8988T (cell line): ENCODE data around the gene SLC12A7.
"Not testable (repeated sequence)": the region's sequence is repeated elsewhere in the genome, so short reads cannot be mapped to it uniquely, and the experiment has no call there.

ENCODE experiments used
- DNase-seq: peaks from one replicate; pipeline ENCODE4 v3.0.0; 2011

The SLC12A7 gene

DNA sequence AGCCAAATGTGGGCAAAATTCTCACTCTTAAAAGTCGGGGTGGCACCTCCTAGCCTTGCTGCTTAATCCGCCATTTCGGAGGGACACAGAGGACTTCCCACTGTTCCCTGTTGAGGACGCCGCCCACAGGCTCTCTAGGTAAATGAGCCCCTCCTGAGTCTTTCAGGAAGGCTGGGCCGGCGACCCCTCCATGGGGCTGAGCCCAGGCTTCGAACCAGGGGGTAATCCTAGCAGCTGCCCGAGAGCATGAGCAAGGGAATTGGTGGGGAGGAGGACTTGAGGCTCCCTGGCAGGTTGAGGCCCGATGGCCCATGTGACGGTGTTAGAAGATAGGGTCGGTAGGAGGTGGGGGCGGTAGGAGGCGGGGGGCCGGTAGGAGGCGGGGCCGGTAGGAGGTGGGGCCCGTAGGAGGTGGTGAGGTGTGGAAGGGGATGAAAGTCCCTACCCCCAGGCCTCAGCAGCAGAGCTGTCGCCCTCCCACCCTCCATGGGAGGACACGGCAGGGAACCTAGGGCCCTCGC is 17.1 kb downstream of the SLC12A7 start:
- no peak for DNase-seq

DNA sequence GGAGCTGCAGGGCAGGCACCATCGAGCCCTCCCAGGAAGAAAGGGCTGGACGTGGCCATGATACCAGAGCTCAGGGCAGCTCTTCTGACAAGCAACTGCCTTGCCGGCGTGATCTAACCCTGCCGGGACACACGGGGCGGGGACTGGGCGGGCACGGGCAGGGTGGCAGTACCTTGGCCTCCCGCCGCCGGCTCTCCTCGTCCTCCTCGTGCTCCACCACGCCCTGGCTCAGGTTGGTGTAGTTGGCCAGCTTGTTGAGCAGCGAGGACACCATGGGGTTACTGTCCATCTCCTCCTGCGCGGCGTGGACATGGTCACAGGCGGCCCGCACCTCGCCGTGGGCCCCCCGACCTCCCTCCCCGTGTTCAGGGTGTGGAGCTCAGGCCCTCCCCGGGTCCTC is 18.5 kb downstream of the SLC12A7 start:
- DNase-seq: no peak

DNA sequence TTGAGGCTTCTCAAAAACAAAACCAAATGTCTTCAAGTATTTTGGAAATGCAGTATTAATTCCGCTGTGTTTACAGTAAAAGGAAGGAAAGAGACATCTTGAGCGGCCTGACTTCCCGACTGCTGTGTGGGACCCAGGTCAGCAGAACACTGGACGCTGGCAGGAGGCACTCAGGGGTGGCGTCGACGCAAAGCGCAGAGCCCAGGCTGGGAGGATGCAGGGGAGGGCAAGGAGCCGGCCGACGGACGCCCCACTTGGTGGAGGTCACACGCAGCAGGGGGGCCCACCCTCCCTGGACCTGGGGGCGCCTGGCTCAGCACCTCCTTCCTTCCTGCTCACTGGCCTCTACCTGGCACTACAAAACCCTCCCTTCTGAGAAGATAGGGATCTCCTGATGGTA is 19.7 kb downstream of the SLC12A7 start:
- no peak for DNase-seq

DNA sequence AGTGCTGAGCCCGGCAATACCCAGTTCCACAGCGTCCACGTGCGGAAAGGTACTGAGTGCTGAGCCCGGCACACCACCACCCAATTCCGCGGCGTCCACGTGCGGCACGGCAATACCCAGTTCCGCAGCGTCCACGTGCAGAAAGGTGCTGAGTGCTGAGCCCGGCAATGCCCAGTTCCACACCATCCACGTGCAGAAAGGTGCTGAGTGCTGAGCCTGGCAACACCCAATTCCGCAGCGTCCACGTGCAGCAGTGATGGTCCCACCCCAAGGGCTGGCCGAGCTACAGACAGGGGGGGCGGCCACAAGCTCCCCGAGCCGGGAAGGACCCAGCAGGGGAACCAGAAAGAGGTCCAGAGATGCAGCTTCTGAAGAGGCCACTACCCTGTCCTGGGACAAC is 20.2 kb downstream of the SLC12A7 start:
- no peak for DNase-seq

DNA sequence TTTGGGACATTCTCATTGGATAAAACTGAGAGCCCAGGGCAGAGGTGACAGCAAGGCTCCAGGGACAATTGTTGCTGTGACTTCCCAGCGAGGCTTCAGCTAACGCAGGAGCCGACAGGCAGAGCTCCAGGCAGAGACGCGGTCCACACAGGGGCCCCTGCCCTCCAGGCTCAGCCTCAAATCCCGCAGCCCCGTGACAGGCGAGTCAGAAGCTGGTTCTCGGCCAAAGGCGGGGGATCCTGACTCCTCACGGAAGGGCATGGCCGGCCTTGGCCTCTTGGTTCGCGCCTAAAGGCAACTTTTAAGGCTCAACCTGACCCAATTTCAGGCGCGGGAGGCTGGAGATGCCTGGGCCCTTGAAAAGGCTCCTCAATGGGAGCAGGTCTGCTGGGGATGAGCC is 21.3 kb downstream of the SLC12A7 start:
- DNase-seq: no peak

DNA sequence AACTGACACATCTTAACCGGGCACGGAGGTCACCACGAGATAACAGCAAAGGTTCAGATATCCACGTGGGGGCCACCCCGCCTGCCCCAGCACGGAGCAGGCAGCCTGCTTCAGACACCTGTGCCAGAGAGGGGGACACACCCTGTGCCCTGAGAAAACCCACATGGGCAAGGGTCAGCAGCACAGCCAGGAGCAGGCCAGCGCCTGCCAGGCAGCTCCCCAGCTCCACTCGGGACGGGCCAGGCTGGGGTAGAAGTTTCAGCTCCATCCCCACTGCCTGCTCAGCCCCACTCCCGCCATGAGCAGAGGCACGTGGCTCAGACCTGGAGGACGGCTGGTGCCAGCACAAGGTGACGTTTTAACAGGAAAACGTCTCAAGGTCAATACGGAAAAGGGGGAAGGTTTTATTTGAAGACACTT is 22.2 kb downstream of the SLC12A7 start:
- DNase-seq: no peak

DNA sequence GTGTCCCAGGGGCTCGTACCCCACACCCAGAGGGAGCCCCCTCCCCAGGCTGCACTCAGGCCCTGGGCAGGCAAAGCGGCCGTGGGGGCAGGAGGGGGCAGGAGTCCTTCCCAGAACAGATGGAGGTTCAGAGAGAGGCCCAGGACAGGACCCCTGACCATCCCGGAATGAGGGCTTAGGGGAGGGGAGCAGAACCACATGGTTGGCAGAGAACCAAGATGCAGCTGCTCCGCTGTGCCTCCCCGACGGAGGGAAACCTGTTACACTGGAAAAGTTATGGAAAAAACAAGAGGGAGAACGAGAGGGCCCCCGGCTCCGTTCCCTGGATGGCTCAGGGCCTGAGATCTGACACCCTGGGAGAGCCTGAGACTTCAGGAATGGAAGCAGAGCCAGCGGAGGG is 22.7 kb downstream of the SLC12A7 start:
- DNase-seq: no peak

DNA sequence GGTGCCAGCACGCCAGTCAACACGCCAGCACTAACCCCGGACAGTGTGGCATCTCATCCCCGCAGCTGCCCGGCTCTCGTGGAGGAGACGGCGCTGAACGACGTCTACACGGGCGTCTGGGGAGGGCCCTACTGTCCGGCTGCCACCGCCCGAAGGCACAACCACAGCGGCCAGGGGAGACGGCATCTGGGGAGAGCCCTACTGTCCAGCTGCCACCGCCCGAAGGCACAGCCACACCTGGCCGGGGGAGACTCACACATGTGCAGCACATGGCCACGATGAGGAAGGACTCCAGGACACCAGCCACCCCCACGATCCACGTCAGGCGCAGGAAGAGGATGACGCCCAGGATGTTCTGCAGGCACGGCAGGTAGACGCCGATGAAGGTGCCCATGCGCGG is 23.1 kb downstream of the SLC12A7 start:
- DNase-seq: no peak

DNA sequence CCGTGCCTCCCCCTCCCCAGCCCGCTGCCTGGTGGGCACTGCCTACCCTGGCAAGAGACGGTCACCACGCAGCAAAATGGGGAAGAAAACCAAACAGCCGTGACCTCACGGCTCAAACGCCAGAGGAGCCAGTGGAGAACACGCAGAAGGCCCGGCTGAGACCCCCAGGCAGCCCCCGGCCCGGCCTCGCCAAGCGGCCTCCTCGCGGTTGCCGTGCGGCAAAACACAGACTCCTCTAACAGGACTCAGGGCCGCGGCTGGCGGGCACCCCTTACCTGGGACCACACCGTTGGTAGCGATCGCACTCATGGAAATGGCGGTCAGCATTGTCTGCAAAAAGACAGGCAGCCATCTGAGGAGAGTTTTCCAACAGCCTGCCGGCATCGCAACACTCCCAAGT is 23.8 kb downstream of the SLC12A7 start:
- DNase-seq: no peak

DNA sequence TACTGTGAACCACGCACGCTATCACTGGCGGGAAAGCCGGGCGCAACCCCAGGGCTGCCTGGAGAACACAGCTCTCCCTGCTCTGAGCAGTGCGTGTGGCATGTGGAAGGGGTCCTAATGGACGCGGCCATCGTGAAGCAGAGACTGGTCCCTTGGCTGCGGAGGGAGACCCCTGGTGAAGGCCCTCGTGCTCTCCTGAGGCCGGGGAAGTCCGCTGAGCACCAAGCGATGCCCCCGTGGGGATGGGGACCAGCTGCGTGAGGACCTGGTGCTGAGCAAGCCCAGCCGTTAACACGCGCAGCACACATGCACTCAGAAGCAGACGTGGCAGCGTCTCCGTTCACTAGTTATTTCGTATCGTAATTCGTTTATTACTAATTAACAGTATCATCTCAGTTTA is 24.4 kb downstream of the SLC12A7 start:
- DNase-seq: no peak

DNA sequence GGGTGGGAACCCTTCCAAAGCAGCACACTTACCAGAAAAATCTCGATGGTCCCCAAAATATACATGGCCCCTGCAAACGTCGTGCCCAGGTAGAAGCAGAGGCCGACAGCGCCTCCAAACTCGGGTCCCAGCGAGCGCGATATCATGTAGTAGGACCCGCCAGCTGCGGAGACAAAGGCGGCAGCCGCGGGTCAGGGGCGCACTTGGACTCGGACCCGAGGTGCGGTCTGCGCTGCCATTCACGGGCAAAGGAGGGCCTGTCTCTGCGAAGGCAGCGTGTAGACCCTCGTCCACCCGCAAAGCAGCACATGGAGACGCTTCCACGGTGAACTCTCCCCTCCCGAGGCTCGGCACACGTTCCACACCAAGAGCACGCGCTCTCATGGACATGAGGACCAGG is 25.0 kb downstream of the SLC12A7 start:
- no peak for DNase-seq

DNA sequence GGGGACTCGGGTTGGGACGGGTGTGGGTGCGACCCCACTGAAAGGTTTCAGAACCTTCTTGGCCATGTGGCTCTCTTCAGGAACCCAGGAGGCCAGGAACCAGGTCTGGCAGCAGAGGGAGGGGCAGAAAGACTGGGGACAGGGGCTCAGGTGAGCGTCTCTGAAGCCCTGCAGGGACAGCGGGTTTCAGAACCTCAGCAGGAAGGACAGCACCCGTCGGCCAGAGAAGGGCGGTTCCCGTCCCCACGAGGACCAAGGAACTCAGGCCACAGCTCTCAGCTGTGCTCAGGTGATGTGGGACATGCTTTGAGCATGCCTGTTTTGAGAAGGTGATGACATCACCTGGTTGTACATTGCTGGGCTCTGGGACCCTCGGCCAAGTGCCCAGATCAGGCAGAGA is 25.7 kb downstream of the SLC12A7 start:
- no peak for DNase-seq

DNA sequence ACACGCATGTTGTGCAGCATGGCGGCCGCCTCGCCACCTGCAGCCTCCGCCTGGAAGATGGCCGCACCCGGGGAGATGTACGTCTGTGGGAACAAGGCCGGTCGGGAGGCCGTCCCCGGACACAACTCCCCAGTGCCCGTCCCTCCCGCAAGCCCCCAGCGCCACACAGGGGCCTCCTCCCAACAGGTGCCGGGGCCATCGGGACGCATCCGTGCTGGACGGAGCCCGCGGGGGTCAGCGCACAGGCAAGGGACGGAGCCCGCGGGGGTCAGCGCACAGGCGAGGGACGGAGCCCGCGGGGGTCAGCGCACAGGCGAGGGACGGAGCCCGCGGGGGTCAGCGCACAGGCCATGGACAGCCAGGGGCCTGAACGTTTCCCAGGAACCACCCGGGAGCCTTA is 26.5 kb downstream of the SLC12A7 start:
- no peak for DNase-seq

DNA sequence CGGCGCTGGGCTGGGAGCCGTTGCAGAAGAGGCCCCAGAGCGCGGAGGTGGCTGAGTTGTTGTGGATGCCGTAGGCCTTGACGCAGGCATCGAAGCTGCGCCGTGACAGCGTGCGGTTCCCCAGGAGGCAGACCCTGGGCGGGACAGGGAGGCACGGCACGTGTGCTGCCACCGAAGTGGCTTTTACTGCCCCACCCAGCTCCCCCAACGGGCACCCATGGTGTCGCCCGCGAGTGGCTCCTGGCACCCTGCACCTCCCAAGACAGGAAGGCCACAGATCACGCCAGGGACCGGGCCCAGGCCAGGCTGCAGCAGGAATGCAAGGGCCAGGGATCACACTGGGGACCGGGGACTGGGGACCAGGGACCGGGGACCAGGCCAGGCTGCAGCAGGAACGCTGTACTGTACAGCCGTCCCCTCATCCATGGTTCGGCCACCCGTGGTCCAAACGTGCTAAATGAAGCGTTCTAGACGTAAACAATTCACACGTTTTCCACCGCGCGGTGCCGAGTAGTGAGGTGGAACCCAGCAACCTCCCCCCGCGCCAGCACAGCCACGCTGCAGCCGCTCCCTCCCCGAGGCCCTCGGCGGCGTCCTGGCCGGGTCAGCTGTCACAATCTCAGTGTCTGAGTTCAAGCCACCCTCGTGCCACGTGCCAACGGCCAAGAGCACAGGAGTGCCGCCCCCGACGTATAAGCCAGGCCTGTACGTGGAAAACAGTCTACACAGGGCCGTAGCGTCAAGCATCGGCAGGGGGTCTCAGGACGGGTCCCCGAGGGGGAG is 27.8 kb downstream of the SLC12A7 start:
- no peak for DNase-seq

DNA sequence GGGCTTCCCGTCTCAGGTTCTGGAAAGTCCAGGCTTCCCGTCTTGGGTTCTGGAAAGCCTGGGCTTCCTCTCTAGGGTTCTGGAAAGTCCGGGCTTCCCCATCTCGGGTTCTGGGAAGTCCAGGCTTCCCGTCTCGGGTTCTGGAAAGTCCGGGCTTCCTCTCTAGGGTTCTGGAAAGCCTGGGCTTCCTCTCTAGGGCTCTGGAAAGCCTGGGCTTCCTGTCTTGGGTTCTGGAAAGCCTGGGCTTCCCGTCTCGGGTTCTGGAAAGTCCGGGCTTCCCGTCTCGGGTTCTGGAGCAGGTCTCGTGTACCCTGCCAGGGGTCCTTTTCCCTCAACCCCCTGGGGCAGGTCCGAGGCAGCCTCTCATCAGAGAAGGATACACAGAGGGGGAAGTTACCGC is 28.8 kb downstream of the SLC12A7 start:
- DNase-seq: not testable (repeated sequence)

DNA sequence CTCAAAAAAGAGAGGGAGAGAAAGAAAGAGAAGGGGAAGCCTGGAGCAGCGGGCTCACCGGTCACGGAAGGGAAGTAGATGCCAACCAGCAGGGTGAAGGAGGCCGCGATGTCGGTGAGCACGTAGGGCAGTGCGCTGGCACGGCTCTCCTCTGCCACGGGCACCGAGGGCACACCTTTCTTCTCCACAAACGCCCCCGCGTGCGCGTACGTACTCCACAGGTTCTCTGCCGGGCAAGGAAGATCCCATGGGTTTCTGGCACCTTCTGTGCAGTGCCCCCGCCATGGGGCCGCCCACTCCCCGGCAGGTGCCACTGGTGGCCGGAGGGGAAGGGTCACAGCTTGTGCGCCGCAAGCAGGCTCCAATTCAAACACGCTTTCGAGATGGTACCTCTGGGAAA is 30.3 kb downstream of the SLC12A7 start:
- no peak for DNase-seq

DNA sequence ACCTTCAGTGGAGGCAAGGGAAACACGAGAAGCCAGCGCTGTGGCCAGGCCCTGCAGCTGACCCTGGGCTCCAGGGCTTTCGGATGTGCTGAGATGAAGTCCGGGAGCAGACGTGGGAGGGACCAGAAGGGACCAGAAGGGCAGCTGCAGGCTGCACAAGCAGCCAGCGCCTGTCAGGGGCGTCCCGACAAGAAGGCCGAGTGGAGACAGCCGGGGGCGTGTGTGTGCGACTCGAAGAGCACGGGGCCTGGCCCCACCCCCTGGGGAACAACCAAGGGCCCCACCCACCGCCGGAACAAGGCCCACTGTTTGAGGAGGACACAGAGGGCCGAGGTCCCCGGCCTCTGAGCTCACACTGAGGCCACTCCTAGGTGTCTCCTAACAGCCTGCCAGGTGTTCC is 31.4 kb downstream of the SLC12A7 start:
- no peak for DNase-seq

DNA sequence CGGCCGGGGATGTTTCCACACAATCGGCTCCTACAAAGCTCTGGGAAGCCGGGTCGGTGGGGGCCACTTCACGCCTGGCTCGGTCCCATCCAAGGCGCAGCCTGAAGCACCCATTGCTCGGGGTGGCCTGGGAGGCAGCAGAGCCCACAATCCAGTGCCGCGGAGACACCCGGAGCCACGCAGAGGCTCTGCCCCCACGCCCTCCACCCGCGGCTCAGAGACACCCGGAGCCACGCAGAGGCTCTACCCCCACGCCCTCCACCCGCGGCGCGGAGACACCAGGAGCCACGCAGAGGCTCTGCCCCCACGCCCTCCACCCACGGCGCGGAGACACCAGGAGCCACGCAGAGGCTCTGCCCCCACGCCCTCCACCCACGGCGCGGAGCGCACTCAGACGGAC is 31.9 kb downstream of the SLC12A7 start:
- no peak for DNase-seq

DNA sequence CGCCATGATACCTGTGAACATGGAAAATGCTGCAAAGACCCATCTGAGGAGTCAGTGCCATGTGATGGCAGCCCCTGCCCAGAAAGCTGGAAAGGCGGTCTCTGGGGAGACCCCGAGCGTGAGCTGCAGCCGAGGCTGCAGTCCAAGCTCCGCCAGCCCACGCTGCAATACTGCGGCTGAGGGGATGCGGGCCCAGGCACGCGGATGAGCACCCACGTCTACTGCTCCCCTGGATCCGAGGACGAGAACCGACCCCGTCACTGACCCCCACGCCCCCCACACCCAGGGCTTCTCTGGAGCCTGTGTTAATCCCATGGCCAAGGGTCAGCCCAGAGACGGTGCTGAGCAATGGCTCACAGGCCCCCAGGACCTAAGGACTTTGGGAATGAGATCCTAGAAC is 32.4 kb downstream of the SLC12A7 start:
- no peak for DNase-seq

DNA sequence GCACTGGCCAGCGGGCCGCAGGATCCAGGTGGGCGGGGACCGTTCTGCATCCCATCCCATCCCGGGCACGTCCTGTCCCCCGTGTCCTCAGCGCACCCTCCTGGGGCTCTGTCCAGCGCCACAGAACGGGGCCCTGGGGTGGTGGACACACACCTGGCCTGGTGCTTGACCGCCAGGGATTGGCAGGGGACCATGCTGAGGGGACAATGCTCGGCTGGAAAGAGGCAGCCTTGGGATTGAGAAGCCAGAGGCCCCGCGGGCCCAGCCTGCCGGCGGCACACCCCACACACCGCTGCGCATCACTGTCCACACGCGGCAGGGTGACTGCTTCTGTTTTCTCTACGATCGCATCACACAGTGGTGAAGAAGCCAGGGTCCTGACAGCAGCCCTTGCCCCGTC is 33.0 kb downstream of the SLC12A7 start:
- DNase-seq: no peak

DNA sequence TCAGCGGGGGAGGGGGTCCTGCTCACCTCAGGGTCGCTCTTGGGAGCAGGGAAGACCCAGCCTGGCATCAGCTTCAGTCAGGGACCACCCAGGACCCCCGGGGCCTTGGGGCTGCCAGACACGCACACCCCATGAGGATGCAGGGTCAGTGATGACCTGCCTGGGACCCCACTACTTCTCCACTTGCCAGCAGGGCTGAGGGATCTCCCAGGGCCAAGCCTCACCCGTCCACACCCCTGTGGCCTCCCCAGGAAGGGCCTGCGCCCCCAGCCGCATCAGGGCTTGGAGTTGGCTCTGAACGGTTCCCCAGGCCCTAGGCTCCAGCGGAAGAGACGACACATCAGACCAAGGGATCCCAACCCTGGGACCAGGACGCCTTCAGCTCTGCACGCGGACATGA is 33.7 kb downstream of the SLC12A7 start:
- no peak for DNase-seq

DNA sequence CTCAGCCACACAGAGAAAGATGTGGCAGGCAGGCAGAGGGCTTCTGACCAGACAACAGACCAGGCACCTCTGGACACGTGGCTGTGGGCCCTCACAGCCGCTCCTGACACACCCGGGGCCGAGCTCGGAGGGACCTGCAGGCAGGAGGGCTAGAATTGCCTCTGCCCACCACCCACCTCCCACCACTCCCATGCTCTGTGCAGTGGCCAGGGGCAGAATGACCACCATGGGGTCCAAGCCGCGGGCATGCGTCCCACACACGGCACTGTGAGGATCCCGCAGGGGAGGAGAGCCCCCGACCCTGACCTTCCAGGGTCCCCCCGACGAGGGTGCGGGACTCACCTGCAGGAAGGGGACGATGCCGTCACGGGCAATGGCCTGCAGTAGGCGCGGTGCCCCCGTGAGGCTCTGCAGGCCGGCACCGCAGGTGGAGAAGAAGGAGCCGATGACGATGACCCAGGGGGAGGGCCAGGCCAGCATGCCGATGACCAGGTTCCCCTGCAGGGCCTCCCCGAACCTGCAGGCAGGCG is 34.3 kb downstream of the SLC12A7 start:
- no peak for DNase-seq

DNA sequence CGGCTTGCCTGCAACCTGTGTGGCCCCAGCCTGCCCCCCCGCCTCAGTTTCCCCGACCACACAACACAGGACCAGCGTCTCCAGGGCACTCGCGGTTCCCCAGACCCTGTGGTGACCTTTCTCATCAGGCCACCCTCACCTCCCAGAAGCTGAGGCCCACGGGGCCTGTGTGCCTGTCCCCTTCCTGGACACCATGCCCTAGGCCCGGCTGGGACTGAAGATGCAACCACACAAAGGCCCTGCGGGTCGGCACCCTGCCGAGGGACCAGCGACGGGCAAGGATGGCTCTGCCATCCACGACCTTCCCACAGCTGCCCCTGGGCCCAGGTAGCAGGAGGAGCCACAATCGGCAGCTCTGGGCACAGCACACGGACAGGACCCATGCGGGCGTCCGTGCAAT is 34.8 kb downstream of the SLC12A7 start:
- DNase-seq: no peak

DNA sequence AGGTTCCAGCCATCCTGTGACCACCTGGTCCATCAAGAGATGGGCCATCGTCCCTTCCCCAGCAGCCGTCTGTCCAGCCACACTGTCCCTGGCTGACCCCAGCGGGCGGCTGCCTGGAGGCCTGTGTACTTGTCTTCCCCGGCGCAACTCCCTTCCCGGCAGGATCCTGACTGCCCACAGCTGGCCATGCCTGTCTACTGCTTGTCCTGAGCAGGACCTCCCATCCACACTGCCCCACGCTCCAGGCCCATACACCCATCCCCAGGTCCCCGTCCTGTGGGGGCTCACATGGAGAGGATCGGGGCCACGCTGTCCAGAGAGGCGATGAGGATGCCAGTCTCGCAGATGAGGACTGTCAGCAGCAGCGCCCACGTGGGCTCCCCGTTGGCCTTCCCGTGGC is 35.5 kb downstream of the SLC12A7 start:
- no peak for DNase-seq

DNA sequence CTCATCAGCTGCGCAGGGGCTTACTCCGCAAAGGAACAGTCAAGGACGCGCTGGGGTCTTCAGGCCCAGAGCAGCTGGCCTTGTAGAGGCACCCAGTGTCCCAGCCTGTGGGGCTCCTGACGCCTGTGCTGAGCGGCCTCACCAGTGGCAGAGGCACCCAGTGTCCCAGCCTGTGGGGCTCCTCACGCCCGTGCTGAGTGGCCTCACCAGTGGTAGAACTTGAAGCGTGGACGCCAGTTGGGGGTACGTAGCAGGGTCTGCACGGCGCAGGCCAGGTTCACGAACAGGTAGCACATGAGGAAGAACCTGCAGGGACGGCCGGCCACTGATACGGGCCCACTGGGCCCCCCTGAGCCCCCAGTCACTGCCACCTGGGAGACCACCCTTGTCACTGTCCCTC is 35.9 kb downstream of the SLC12A7 start:
- no peak for DNase-seq
